ENCODE results near the gene PYROXD2. TPM values are rescaled to one million over a fixed set of nuclear protein-coding genes. Genes with fewer than 3 reads are reported as not detected.

PYROXD2 gene
- total RNA-seq, 1 experiment from 2014 or later, result 4.0 TPM

DNA sequence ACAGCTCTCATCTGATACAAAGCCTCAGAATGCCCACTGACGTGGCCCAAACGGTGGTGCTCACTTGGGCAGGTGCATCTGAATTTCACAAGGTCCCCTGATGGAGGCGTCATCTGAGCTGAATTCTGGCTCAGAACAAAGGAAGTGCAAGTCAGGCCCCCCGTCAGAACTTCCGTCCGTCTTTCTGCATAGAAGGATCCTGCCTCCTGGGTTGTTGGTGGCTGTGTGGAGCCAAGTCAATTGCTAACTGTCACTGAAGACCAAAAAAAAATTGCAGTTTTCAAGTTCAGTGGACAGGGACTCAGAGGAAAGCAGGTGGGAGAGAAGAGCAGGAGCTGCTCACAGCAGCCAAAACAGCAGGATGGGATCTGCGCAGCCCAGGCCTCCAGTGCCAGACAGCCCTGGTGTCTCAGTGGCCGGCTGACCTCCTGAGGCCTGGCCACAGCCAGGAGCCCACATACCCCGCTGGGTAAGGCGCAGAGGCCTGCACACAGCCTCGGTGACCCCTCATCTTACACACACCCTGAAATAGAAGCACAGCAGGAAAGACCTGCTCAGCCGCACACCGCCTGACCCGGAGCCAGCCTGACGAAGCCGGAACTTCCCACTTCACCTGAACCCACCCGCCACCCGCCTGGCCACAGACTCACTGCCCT lies 49.4 kb downstream of the PYROXD2 start:
- Mint-ChIP-seq H3K4me3 (ENCODE audit: unreplicated experiment) (no peak overlapping the region), H3K27ac (ENCODE audit: low read depth, unreplicated experiment) (no peak overlapping the region), H3K36me3 (ENCODE audit: insufficient read depth, unreplicated experiment) (no peaks in the 10 kb centered on the region), H3K9me3 (ENCODE audit: unreplicated experiment) (no peaks in the 10 kb centered on the region), H3K4me1 (ENCODE audit: insufficient read depth, unreplicated experiment) (no peaks in the 10 kb centered on the region), H3K27me3 (ENCODE audit: insufficient read depth, unreplicated experiment) (peaks cover 11% of the 10 kb centered on the region)
- no TSS peak for BruUV-seq (replicated peaks)
- CTCF ChIA-PET, result interaction anchor here (0.7 kb wide), 3 partner anchors 8 to 307 kb away, joined by 3 to 5 read pairs (median 3); no protein-coding TSS in a partner anchor
- TF ChIP-seq, protein P1, sequence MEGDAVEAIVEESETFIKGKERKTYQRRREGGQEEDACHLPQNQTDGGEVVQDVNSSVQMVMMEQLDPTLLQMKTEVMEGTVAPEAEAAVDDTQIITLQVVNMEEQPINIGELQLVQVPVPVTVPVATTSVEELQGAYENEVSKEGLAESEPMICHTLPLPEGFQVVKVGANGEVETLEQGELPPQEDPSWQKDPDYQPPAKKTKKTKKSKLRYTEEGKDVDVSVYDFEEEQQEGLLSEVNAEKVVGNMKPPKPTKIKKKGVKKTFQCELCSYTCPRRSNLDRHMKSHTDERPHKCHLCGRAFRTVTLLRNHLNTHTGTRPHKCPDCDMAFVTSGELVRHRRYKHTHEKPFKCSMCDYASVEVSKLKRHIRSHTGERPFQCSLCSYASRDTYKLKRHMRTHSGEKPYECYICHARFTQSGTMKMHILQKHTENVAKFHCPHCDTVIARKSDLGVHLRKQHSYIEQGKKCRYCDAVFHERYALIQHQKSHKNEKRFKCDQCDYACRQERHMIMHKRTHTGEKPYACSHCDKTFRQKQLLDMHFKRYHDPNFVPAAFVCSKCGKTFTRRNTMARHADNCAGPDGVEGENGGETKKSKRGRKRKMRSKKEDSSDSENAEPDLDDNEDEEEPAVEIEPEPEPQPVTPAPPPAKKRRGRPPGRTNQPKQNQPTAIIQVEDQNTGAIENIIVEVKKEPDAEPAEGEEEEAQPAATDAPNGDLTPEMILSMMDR (IDR thresholded peaks at IDR 0.05; ENCODE audit: unreplicated experiment), result no peak
- POLR2A ChIA-PET, result no interaction called here
- intact Hi-C loops (cut with micrococcal nuclease), result no loop called here
- no peak for DNase-seq (ENCODE audit: unreplicated experiment)

DNA sequence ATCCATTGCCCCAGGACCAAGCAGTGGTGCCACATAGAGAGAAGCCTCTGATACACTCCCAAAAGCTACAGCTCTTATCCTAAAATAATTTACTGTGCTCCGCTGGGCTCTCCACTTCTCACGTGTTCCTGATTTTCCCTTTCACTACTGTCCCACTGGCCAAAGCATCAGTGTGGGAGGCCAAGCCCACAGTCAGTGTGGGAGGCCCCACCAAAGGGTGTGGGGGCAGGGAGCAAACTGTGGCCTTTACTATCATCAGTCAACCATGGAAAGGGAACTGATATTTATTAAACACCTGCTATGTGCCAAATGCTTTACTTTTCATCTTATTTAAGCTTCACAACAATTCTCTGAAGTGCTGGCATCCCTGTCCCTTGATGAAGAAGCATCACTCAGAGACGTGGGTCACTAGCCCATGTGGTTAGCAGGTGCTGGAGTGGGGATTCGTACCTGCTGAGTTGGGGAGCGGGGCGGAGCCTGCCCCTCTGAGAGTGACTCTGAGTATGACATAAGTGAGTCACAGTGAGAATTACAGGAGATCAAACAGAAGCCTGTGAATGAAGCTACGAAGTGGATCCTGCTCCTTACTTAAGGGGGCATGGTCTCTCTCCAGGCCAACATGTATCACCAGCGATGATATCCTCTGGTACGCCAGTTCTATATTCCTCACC lies 50.4 kb downstream of the PYROXD2 start:
- H3K4me1 Mint-ChIP-seq (ENCODE audit: insufficient read depth, unreplicated experiment), result no peaks in the 10 kb centered on the region
- H3K4me3 Mint-ChIP-seq (ENCODE audit: unreplicated experiment), result no peak overlapping the region
- H3K27ac Mint-ChIP-seq (ENCODE audit: low read depth, unreplicated experiment), result no peak overlapping the region
- no TSS peak for BruUV-seq (replicated peaks)
- H3K9me3 Mint-ChIP-seq (ENCODE audit: unreplicated experiment), result no peaks in the 10 kb centered on the region
- ChIA-PET POLR2A (no interaction called here), CTCF (interaction anchor here (0.7 kb wide), 1 partner anchor 77 kb away, joined by 3 read pairs; no protein-coding TSS in a partner anchor)
- no peaks in the 10 kb centered on the region for H3K36me3 Mint-ChIP-seq (ENCODE audit: insufficient read depth, unreplicated experiment)
- H3K27me3 Mint-ChIP-seq (ENCODE audit: insufficient read depth, unreplicated experiment), result peaks cover 11% of the 10 kb centered on the region
- TF ChIP-seq, protein P1 (IDR thresholded peaks at IDR 0.05; ENCODE audit: unreplicated experiment), result no peak
- DNase-seq (ENCODE audit: unreplicated experiment), result no peak
- intact Hi-C loops (cut with micrococcal nuclease), result no loop called here

- Mint-ChIP-seq H3K4me3 (ENCODE audit: unreplicated experiment) (no peak overlapping the region), H3K9me3 (ENCODE audit: unreplicated experiment) (no peaks in the 10 kb centered on the region), H3K27me3 (ENCODE audit: insufficient read depth, unreplicated experiment) (peaks cover 6% of the 10 kb centered on the region), H3K36me3 (ENCODE audit: insufficient read depth, unreplicated experiment) (no peaks in the 10 kb centered on the region), H3K4me1 (ENCODE audit: insufficient read depth, unreplicated experiment) (no peaks in the 10 kb centered on the region), H3K27ac (ENCODE audit: low read depth, unreplicated experiment) (no peak overlapping the region)
- intact Hi-C loops (cut with micrococcal nuclease), result no loop called here
- DNase-seq (ENCODE audit: unreplicated experiment), result no peak
- no TSS peak for BruUV-seq (replicated peaks)
- TF ChIP-seq, protein P1 (IDR thresholded peaks at IDR 0.05; ENCODE audit: unreplicated experiment), result no peak
- POLR2A ChIA-PET, result no interaction called here
- CTCF ChIA-PET, result interaction anchor here (0.7 kb wide), 1 partner anchor 287 kb away, joined by 4 read pairs; no protein-coding TSS in a partner anchor
These were observed 51.8 kb downstream of the PYROXD2 start for GRCh38 chr10:98363220-98363619.

GRCh38 chr10:98361131-98362025 lies 53.6 kb downstream of the PYROXD2 start:
- TF ChIP-seq, protein P1 (IDR thresholded peaks at IDR 0.05; ENCODE audit: unreplicated experiment), result no peak
- H3K27me3 Mint-ChIP-seq (ENCODE audit: insufficient read depth, unreplicated experiment), result no peaks in the 10 kb centered on the region
- no peak overlapping the region for H3K27ac Mint-ChIP-seq (ENCODE audit: low read depth, unreplicated experiment)
- DNase-seq (ENCODE audit: unreplicated experiment), result peak; percentile 26
- ChIA-PET POLR2A (no interaction called here), CTCF (interaction anchor here (0.7 to 1.2 kb wide), 2 partner anchors 12 to 377 kb away, joined by 3 to 4 read pairs; no protein-coding TSS in a partner anchor)
- intact Hi-C loops (cut with micrococcal nuclease), result no loop called here
- no peak overlapping the region for H3K4me3 Mint-ChIP-seq (ENCODE audit: unreplicated experiment)
- H3K36me3 Mint-ChIP-seq (ENCODE audit: insufficient read depth, unreplicated experiment), result no peaks in the 10 kb centered on the region
- H3K4me1 Mint-ChIP-seq (ENCODE audit: insufficient read depth, unreplicated experiment), result no peaks in the 10 kb centered on the region
- BruUV-seq (replicated peaks), result no TSS peak
- no peaks in the 10 kb centered on the region for H3K9me3 Mint-ChIP-seq (ENCODE audit: unreplicated experiment)

All from MCF 10A (cell line).